ENCODE results near the gene GNAL.

GRCh38 chr18:11819938-11820337 is 130.9 kb downstream of the GNAL start:
- no peak for TF ChIP-seq CTCF (IDR thresholded peaks at IDR 0.05 in 4 of 5, conservative IDR thresholded peaks at IDR 0.05 in 1 of 5)
- TF ChIP-seq POLR2A (IDR thresholded peaks at IDR 0.05), result no peak
